NCI-H446 treated with DMSO at 0.1 percent for 48 hours (cell line): ENCODE data around the gene ATF2.
"Not testable (repeated sequence)": the region's sequence is repeated elsewhere in the genome, so short reads cannot be mapped to it uniquely, and the experiment has no call there.

Source experiments
- DNase-seq: peaks from one replicate; lab custom pipeline; 2025; lab: John Stamatoyannopoulos, UW

ATF2 gene

DNA sequence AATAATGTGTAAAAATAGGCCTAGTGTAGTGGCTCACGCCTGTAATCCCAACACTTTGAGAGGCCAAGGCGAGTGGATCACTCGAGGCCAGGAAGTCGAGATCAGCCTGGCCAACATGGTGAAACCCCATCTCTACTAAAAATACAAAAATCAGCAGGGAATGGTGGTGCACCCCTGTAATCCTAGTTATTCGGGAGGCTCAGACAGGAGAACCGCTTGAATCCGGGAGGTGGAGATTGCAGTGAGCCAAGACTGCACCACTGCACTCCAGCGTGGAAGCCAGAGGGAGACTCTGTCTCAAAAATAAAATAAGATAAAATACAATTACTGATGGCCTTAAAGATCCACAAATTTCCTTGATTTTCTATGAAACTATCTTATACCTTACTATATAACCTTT lies 3.8 kb downstream of the ATF2 start:
- no peak for DNase-seq

DNA sequence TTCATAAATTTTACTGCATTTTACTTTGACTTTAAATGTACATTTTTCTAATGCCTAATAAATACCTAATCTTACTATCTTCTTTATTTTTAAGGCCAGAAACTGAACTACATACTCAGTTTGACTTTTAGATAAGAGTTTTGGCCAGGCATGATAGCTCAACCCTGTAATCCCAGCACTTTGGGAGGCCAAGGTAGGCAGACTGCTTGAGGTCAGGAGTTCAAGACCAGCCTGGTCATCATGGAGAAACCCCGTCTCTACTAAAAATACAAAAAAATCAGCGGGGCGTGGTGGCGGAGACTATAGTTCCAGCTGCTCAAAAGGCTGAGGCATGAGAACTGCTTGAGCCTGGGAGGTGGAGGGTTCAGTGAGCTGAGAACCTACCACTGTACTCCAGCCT lies 9.1 kb downstream of the ATF2 start:
- DNase-seq, result no peak

DNA sequence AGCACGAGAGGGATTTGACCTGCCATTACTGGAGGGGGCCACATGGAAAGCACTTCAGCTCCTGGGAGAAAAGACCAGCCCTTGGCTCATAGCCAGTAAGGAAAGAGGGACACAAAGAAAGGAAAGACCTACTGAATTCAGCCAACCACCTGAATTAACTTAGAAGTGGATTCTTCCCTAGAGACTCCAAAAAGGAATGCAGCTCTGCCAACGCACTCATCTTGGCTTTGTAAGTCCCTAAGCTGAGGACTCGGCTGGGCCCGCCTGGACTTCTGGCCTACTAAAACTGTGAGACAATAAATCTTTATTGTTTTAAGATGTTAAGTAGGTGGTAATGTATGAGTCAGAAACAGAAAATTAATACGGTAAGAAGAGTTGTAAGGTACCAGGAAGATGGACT lies 11.5 kb downstream of the ATF2 start:
- no peak for DNase-seq

DNA sequence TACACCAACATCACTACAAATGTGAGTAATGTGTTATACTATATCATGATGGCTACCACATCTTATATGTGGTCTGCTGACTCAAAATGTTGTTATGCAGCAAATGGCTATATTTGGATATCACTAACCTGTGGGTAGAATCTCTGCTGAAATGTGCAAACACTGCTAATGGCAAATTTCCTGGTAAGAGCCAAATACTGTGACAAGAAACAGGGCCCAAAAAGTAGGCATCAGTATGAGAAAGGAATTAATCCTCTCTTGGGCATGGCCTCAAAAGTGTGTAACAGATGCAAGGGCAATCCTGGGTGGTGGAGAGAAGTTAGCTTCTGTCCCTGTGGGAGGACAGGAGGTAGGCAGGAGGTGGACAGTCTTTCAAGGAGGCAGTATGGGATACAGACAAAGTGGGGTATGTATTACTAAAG lies 13.3 kb downstream of the ATF2 start:
- DNase-seq, result no peak

DNA sequence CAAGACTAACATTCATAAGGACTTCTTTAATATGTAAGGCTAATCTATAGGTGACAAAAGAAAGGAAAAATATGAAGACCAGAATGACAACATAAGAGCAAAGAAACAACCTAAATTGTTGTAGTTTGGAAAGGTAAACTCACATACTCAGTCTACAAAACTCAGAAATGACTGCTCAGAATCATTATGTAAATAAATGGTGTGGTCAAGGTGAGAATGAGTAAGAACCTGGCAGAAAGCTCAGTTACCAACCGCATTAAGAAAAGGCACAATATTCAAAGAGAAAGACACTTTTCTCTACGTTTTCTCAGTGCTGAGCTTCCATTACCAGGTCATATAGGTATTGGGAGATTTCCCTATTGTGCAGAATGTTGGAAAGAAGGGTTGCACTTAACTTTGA lies 15.8 kb downstream of the ATF2 start:
- no peak for DNase-seq

DNA sequence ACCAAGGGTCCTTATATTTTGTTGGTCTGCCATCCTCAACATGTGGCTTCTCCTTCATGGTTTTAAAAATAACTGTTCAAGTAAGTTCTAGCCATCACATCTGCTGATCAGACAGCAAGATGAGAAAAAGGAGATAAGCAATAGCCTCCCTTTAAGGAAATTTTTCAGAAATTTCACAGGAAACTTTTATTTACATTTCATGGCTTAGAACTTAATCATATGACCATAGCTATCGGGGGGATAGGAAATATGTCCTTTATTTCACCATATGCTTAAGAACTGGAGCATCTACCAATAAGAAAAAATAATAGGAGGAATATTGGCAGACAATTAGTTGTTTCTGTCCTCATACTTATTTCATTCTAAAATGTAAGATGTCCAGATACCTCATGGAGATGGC lies 16.2 kb downstream of the ATF2 start:
- DNase-seq, result no peak

DNA sequence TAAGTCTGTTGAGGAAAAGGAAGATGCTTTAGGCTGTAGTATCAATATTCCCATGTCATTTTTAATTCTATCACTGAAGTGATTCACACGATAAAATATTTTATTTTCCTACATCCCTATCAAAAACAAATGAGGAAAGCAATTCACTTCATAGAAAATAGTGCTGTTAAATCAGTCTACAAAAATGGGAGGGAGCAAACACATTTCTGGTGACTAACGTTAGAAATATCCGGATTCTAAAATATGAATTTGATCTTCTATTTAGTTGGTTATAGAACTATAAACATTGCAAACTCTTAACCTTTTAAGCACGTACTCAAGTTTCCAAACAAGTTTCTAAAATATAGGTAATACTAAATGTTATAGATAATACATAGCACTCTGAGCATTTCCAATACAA lies 20.8 kb downstream of the ATF2 start:
- DNase-seq, result no peak

DNA sequence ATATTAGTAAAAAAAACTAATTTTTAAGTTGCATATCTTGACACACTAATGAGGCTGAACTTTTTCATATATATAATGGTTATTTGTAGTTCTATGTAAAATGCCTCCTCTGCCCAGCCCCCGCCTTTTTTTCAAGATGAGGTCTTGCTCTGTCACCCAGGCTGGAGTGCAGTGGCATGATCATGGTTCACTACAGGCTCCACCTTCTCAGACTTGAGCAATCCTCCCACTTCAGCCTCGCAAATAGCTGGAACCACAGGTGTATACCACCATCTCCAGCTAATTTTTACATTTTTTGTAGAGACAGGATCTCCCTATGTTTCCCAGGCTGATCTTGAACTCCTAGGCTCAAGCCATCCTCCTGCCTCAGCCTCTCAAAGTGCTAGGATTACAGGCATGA lies 24.3 kb downstream of the ATF2 start:
- no peak for DNase-seq

DNA sequence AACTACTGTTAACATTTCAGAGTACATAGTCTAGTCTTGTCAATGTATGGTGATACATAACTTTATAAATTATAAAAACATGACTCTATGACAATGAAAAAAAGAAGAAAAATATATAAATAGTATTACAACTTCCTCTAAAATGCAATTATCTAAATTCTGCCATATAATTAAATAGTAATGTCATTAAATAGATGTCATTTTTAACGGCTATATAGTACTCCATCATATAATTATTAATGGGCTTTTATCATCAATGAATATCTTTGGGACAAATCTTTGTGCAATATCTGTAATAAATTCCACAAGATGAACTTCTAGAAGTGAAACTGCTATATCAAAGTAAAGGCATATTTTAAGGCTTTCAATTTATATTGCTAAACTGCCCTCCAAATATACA lies 24.8 kb downstream of the ATF2 start:
- DNase-seq, result no peak

DNA sequence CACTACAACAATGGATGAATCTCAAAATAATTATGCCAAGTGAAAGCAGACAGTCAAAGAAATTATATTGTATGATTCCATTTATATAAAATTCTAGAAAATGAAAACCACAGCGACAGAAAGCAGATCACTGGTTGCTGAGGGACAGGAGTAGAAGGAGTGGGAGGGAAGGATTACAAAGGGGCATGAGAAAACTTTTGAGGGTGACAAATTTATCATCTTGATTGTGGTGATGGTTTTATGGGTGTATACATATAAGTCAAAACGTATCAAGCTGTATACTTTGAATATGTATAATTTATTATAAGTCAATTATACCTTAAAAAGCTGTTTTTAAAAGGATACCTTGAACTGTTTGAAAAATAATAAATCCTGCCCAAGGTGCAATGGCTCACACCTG lies 27.7 kb downstream of the ATF2 start:
- no peak for DNase-seq

DNA sequence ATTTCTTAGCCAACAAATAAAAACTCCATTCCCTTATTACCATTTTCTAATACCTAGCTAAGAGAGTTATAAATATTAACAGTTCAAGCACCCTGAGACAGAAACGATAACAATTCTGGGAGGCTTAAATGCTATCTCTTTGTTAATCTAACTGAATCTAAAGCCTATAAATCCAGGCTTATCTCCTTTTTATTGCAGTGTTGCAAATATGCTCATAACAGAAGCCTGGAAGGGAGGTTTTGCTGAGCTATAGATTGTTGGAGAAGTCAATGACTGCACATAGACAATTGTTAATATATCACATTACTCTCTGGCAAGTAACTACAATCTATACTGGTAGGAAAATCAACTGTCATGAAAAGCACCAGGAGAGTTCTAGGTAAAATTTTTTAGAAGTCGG lies 30.2 kb downstream of the ATF2 start:
- no peak for DNase-seq

DNA sequence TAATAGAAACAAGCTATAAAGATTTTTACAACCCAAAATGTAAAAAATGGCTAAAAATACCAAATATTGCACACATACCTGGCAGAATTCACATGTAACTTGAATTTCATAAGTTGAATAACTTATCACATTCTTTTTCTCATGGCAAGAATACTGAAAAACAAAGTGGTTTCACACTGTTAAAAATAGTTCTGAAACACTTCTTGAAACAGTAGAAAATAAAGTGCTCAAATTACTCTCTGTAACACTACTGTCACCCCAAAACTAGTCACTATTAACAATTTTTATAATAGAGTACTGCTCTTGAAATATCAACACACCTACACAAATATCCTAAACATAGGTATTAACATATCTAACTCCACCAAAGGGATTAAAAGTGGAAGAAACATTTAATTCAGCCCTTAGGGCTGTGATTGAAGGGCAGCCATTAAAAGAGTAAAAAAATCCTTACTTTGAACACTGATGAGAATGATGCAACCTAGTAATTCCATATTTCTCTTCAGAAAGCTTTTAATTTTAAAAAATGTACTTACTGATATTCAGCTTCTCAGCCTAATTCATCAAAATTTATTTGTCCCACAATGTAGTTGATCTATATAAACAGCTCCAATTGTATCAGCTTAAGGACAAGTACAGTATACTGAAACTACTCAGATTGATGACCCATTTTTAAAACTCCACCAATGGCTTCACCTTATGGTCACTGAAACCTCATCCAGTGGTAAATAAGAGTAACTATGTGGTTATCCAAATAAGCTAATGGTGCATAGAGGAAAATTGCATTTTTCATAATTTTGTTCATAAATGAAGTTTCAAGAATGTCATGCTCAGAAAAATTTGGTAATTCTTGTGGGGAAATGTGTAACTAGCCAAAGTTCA lies 31.4 kb downstream of the ATF2 start:
- DNase-seq, result no peak

DNA sequence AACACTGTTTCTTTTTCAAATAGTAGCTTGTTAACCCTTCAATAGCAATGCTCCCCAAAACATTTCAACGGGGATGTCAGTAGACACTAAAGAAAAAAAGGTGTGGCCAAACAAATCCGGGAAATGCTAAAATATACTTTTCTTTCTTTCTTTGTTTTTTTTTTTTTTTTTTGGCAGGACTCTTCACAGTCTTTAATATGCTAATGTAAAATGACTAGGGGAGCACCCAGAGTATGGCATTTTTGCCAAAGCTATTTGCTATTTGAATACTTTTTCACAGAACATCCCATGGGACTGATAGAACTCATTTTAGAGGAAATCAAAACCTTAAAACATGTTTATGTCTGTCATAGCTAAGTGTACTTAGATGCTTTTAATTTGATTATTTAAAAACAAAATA lies 32.1 kb downstream of the ATF2 start:
- DNase-seq, result no peak

DNA sequence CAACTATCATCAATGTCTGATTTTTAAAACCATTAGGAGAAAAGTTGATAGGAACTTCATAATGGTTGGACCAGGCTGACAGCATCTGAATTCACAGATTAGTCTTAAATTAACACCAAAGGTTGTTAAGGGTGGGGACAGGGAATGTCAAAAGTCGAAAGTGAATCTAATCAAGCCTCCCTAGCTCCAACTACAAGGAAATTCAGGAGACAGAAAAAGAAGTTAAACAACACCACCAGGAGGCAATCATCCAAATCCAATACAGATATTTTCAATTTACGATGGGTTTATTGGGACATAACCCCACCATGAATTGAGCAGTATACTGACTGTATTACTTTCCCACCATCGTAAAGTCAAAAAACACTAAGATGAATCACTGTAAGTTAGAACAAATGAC lies 32.8 kb downstream of the ATF2 start:
- no peak for DNase-seq

DNA sequence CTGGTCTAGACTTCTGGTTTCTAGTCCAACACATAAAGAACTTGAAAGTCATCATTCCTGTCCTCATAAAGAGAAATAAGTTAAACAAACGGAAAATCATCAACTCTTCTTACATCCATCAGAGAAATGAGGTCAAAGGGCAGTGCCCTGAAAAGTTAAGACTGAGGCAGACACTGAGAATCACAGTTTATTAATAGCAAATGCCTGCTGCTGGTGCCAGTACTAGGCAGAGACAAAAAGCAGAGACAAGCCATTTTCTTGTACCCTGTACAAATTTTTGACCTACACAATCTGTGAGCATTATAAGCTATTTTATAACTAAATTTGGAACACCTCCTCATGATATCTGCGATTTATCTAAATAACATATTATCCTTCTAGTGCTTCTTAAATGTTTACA lies 36.8 kb downstream of the ATF2 start:
- DNase-seq, result no peak

DNA sequence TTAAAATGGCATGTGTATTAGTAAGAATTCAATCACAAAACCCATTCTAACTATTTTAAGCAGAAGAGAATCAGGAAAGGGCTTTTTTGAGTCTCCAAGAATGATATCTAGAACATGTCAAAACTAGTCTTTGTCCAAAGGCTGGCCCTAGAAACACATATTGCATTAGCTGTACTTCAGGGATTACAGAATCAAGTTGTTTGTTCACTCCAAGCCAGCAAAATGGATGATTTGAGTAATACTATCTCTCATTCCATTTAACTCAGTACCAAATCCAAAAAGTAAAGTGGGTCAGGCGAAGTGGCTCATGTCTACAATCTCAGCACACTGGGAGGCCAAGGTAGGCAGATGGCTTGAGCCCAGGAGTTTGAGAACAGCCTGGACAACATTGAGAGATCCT lies 41.3 kb downstream of the ATF2 start:
- no peak for DNase-seq

DNA sequence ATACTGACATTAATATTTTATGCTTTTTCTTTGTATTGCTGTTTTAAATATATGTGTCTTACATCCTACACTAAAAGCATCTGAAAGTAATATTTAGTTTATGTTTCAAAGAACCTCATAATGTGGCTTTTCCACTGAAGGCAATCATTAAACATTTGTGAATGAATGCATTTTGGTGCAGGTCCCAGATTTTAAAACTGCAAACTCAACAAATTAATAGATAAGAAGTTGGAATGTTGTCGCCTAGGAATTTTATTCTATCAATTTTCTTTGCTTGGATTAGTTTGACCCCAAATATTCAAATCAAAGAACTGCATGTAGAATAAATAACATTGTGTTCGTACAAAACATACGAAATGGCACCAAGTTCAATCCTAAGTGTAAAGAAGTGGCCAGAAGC lies 44.7 kb downstream of the ATF2 start:
- DNase-seq, result no peak

DNA sequence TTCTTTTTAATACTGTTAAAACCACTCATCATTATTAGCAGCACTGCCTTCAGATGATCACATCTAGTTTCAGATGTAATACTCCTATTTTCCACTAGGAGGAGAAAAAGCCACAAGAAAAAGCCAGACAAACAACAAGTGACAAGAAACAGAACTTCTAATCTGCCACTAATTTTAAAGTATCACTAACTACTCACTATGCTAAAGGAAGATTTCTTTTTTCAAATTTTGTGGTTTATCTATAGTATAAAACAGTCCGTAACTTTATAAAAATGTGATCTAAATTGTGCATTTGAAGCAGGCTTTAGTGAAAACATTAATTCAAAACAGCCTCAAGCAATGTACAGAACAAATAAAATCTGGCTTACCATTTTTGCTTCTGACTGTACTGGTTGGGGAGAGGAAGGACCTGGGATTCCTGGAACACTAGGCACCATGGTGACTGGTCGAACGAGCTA lies 56.8 kb downstream of the ATF2 start:
- no peak for DNase-seq

DNA sequence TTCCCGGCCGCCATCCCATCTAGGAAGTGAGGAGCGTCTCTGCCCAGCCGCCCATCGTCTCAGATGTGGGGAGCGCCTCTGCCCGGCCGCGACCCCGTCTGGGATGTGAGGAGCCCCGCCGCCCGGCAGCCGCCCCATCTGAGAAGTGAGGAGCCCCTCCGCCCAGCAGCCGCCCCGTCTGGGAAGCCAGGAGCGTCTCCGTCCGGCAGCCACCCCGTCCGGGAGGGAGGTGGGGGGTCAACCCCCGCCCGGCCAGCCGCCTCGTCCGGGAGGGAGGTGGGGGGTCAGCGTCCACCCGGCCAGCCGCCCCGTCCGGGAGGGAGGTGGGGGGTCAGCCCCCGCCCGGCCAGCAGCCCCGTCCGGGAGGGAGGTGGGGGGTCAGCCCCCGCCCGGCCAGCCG lies 59.9 kb downstream of the ATF2 start:
- not testable (repeated sequence) for DNase-seq

DNA sequence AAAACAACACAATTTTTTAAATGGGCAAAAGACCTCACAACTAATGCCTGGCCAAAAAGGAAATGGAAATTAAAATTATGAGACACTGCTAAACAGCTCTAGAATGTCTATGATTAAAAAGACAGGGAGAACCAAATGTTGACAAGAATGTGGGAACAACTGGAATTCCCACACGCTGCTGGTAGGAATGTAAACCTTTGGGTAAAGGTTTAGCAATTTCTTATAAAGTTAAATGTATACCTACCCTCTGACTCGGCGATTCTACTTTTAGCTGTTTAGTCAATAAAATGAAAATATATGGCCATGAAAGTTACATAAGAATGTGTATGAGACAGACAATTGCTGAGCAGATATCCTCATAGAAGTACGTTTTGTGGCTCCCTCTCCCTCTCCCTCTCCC lies 60.9 kb downstream of the ATF2 start:
- DNase-seq, result no peak

DNA sequence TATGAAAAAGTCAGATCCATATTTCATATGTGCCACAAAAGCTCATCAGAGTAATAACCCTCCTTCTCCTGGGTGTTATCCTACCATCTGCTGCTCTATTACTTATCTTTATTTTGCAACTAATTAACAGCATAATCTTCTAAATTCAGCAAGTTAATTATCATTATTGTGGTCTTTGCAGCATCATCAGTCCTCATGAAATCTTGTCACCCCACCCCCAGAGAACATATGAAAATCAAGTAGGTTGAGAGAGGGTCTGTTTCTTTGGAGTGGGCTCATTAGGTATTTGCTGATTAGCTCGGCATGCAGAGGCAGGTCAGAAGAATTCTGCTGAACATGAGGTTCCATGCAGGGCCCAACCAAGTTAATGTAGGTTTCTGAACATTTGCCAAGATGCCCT lies 64.8 kb downstream of the ATF2 start:
- DNase-seq, result no peak

DNA sequence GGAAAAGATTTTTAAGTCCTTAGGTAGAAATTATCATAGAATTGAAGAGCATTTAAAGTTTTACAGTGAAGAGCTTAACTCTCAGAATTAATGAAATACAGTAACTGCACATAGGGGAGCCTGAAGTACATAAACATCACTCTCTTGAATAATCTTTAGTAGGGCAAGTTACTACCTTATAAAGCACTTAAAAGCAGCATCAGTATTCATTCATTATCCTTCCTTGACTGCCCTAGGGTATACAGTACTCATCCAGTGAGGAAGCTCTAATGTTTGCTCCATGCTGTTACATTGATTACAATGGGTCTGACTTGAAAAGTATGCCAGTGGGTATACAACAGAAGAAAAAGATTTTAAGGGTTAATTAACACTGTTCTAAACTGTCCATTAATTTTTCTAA lies 66.5 kb downstream of the ATF2 start:
- DNase-seq, result no peak

DNA sequence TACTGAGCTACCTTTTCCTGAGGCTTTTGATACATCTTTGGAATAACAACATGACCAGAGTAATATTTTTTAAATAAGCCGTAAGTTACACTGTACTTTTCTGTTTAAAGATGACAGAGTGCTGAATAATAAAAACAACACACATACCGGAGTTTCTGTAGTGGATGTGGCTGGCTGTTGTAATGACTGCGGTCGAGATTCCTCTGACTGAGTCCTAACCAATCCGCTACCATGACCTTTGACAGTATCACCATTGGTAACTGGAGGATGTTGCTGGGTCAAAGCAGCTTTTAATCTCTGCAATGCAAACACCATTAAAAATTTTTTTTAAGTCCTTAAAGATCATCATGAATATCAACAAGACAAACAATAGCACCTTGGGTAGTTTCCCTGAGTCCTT lies 70.7 kb downstream of the ATF2 start:
- DNase-seq, result no peak

DNA sequence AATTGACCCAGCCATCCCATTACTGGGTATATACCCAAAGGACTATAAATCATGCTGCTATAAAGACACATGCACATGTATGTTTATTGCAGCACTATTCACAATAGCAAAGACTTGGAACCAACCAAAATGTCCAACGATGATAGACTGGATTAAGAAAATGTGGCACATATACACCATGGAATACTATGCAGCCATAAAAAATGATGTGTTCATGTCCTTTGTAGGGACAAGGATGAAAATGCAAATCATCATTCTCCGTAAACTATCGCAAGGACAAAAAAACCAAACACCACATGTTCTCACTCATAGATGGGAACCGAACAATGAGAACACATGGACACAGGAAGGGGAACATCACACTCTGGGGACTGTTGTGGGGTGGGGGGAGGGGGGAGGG lies 83.9 kb downstream of the ATF2 start:
- DNase-seq, result not testable (repeated sequence)
